Uterus (tissue), 4 donors: ENCODE measurements around the gene S100A6. TPM values are rescaled to one million over a fixed set of nuclear protein-coding genes. Genes with fewer than 3 reads are reported as not detected.
A peak's percentile ranks its signal among the peaks of the same experiment; 100 is the strongest.

Experiments
- DNase-seq, 2 donors: peaks; one replicate each; pipeline ENCODE4 v3.0.0-alpha.2; 2019 to 2020
- H3K27ac ChIP-seq, 2 donors: fragments of 200-600 bp; sonication (generic); 1 replicate in 1 of 2; 2 replicates in 1 of 2; pipeline ENCODE4 v1.5.1; 2016 to 2018
- H3K27me3 ChIP-seq, 2 donors: fragments of 200-600 bp; sonication (generic); one replicate each; pipeline ENCODE4 v1.5.1; 2018 to 2019; ENCODE audit warnings: control low read depth in 1 of 2
- H3K36me3 ChIP-seq, 2 donors: fragments of 200-600 bp; sonication (generic); one replicate each; pipeline ENCODE4 v1.5.1; 2019; ENCODE audit warnings: control low read depth in 1 of 2
- H3K4me1 ChIP-seq, 2 donors: fragments of 200-600 bp; sonication (generic); one replicate each; pipeline ENCODE4 v1.5.1; 2018 to 2019; ENCODE audit warnings: control low read depth in 1 of 2
- H3K4me3 ChIP-seq, 2 donors: fragments of 200-600 bp; sonication (generic); 1 replicate in 1 of 2; 2 replicates in 1 of 2; pipeline ENCODE4 v1.5.1; 2018 to 2019; ENCODE audit warnings: mild to moderate bottlenecking in 1 of 2
- H3K9me3 ChIP-seq, 2 donors: fragments of 200-600 bp; sonication (generic); one replicate each; pipeline ENCODE4 v1.5.1; 2019; ENCODE audit warnings: control low read depth in 1 of 2
- POLR2A ChIP-seq, 2 donors: fragments of 450-650 bp; IDR thresholded peaks; one replicate each; pipeline ENCODE4 v1.6.1; 2016; ENCODE audit warnings: antibody characterized with exemption in 2 of 2, mild to moderate bottlenecking in 1 of 2, moderate library complexity in 1 of 2
- intact Hi-C: fragments of 100-400 bp; cut with DNase I; formaldehyde crosslinking; loops from one replicate; pipeline ENCODE4 v1.15.1; 2023; ENCODE audit warnings: low total_unique reads
- total RNA-seq, 4 donors: library from RNA; depleted of rRNA in 3 of 4; stranded (reverse); fragments of >200 nt in 3 of 4; gene quantifications; one replicate each; pipeline versions ENCODE4 v1.1.0 to v1.2.4, GENCODE V29; 2014 to 2023
- TF ChIP-seq, protein P1 (sequence below), 4 experiments: fragments of 200-600 bp in 2 of 4; fragments of 450-650 bp in 2 of 4; sonication (generic) in 2 of 4; IDR thresholded peaks; one replicate each; pipeline ENCODE4 v1.5.1; 2016 to 2019; ENCODE audit warnings: antibody characterized with exemption in 4 of 4, mild to moderate bottlenecking in 2 of 4, moderate library complexity in 1 of 4
- donor health status: DM: yes; HTN: yes; CAD: no.

S100A6 gene
- total RNA-seq, 4 donors from 2014 or later: 55.5 to 729 (median 448) TPM

DNA sequence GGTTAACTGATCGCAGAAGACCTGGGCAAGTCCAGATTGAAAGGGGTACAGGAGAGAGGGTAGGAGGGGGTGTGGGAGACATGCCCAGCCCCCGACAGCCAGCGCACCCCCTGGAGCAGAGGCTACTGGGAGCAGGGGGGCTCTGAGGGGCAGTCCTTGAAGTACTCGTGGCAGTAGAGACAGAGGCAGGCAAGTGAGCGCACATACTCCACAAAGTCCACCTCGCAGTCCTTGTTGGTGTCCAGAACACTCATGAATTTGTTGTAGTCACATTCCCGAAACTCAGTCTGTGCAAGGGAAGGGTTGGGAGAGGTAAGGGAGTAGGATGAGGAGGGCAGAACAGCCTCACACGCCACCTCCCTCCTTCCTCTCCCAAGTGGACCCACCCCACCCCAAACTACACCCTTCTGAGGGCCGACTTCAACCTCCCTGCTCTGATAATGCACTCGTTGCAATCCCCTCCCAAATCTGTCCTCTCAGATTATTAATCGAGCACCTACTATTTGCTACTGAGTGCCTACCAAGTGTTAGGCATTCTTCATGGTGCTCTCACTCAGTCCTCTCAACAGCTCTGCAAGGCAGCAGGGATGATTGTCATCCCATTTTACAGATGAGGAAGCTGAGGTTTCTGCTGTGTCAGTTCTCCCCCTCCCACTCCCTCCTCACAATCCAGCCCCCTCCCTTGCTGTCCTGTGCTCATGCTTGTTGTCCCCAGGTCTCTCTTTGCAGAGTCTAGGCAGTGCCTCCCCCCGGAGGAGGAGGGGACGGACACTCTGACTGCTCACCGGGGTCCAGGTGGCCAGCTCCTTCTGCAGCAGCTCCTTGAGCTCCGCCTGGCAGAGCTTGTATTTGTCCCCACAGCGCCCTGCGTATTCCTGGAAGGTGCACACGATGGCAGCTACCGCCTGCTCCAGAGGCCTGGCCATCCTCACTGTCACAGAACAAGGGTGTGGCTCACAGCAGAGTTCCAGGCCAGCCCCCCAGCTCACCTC lies 12.1 kb upstream of the S100A6 start:
- H3K4me3 ChIP-seq: no peak overlapping the region
- intact Hi-C loops: no loop called here
- H3K36me3 ChIP-seq: no peaks in the 10 kb centered on the region
- no peaks in the 10 kb centered on the region for H3K9me3 ChIP-seq
- H3K4me1 ChIP-seq: peaks cover 14 to 31% of the 10 kb centered on the region in 2 donors
- DNase-seq: peak in 1 of 2 donors; percentile 17
- H3K27ac ChIP-seq: peak overlapping the region; percentile 86 to 94
- no peak for TF ChIP-seq POLR2A (IDR thresholded peaks at IDR 0.05)
- TF ChIP-seq, protein P1, sequence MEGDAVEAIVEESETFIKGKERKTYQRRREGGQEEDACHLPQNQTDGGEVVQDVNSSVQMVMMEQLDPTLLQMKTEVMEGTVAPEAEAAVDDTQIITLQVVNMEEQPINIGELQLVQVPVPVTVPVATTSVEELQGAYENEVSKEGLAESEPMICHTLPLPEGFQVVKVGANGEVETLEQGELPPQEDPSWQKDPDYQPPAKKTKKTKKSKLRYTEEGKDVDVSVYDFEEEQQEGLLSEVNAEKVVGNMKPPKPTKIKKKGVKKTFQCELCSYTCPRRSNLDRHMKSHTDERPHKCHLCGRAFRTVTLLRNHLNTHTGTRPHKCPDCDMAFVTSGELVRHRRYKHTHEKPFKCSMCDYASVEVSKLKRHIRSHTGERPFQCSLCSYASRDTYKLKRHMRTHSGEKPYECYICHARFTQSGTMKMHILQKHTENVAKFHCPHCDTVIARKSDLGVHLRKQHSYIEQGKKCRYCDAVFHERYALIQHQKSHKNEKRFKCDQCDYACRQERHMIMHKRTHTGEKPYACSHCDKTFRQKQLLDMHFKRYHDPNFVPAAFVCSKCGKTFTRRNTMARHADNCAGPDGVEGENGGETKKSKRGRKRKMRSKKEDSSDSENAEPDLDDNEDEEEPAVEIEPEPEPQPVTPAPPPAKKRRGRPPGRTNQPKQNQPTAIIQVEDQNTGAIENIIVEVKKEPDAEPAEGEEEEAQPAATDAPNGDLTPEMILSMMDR (IDR thresholded peaks at IDR 0.05): no peak
- no peaks in the 10 kb centered on the region for H3K27me3 ChIP-seq

DNA sequence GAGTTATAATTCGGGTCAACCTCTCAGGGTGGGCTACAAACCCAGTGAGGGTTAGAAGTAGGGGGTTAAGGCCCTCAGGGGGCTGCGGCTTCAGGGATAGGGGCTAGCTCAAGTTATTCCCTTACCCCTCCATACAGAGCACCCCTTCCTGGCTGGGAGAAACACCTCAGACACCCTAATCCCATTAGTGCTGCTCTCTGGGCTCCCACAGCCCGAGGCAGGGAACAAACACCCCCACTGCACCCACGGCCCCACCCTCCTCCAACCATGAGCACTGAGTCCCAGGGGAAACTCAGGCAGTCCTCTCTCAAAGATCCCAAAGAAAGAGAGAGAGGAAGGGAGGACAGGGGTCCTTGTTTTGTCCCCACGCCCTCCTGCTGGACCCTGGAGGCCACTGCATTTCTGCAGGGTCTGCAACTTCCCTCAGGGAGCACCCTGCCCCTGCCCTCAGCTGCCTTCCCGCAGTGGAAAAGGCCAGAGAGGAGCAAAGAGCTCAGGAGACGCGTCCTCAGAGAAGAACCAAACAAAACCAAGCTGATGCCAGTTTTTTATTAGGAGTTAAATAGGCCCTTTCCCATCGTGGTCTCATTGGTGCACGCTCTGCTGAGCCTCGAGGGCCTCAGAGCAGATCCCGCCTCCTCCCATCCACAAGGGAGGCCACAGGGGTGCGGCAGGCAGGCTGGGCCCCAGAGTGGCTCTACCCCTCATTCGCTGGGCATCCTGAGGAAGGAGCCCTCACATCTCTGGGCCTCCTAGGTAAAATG lies 11.2 kb upstream of the S100A6 start:
- Histone ChIP-seq H3K36me3 (no peaks in the 10 kb centered on the region), H3K27ac (peak overlapping the region; percentile 86 to 94), H3K4me1 (peaks cover 14 to 31% of the 10 kb centered on the region in 2 donors), H3K27me3 (no peaks in the 10 kb centered on the region), H3K9me3 (no peaks in the 10 kb centered on the region), H3K4me3 (no peak overlapping the region)
- peak in 1 of 2 donors; percentile 17 for DNase-seq
- intact Hi-C loops: no loop called here
- TF ChIP-seq, protein P1 (IDR thresholded peaks at IDR 0.05): no peak
- no peak for TF ChIP-seq POLR2A (IDR thresholded peaks at IDR 0.05)

DNA sequence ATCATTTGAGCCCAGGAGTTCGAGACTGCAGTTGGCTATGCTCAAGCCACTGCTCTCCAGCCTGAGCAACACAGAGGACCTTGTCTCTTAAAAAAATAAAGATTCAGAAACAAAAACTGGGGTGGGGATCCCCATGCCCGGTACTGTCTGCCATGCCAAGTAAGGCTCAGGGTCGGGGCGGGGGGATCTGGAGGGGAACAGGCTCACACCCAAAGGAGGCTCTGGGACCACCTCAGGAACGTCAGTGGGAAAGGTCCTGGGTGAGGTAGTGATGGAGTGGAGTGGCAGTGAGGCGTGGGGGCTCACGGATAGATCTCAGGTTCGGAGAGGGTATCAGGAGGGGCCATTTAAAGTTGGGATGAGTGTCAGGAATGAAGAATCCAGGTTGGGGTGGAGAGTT lies 10.6 kb upstream of the S100A6 start:
- intact Hi-C loops: no loop called here
- TF ChIP-seq POLR2A (IDR thresholded peaks at IDR 0.05): no peak
- TF ChIP-seq, protein P1 (IDR thresholded peaks at IDR 0.05): no peak
- DNase-seq: peak in 1 of 2 donors; percentile 20
- Histone ChIP-seq H3K36me3 (no peaks in the 10 kb centered on the region), H3K9me3 (no peaks in the 10 kb centered on the region), H3K4me3 (no peak overlapping the region), H3K27me3 (no peaks in the 10 kb centered on the region), H3K4me1 (peaks cover 14 to 31% of the 10 kb centered on the region in 2 donors), H3K27ac (peak overlapping the region; percentile 86 to 94)

- peak within 1 kb of the TSS; percentile 12 to 38 for H3K4me3 ChIP-seq
- H3K4me1 ChIP-seq: peaks cover 14 to 31% of the 10 kb centered on the region in 2 donors
- DNase-seq: peak; percentile 95 to 97
- intact Hi-C loops: no loop called here
- no peaks in the 10 kb centered on the region for H3K36me3 ChIP-seq
- H3K27me3 ChIP-seq: no peaks in the 10 kb centered on the region
- TF ChIP-seq, protein P1 (IDR thresholded peaks at IDR 0.05): no peak
- peak; percentile 39 to 83 for TF ChIP-seq POLR2A (IDR thresholded peaks at IDR 0.05)
- H3K9me3 ChIP-seq: no peaks in the 10 kb centered on the region
- peak within 1 kb of the TSS; percentile 86 to 94 for H3K27ac ChIP-seq
Measured at GRCh38 chr1:153545067-153546055, 9.6 kb upstream of the S100A6 start, which contains the start of gene S100A4. TSS of gene S100A4 (minus strand) at chr1:153545806. CDS start at chr1:153544794, 1,012 bp downstream.
